ENCODE data around the gene PRR15L. TPM values are rescaled to one million over a fixed set of nuclear protein-coding genes. Genes with fewer than 3 reads are reported as not detected.
"Not testable (repeated sequence)": the region's sequence is repeated elsewhere in the genome, so short reads cannot be mapped to it uniquely, and the experiment has no call there.

PRR15L gene
- total RNA-seq, 1 experiment from 2014 or later, result not detected

GRCh38 chr17:47945080-47945479 is 12.6 kb downstream of the PRR15L start:
- Histone ChIP-seq H3K36me3 (no peaks in the 10 kb centered on the region), H3K4me1 (peaks cover 6% of the 10 kb centered on the region; the same call in 1 of the 2 replicates), H3K27ac (no peak overlapping the region), H3K27me3 (no peaks in the 10 kb centered on the region), H3K9me3 (replicated peaks) (no peaks in the 10 kb centered on the region), H3K4me3 (no peak overlapping the region)
- no peak for DNase-seq

GRCh38 chr17:47942568-47942967 is 15.1 kb downstream of the PRR15L start:
- H3K27ac ChIP-seq, result no peak overlapping the region
- H3K36me3 ChIP-seq, result no peaks in the 10 kb centered on the region
- no peak overlapping the region for H3K4me3 ChIP-seq
- H3K4me1 ChIP-seq, result peaks cover 6% of the 10 kb centered on the region; the same call in 1 of the 2 replicates
- DNase-seq, result no peak
- no peaks in the 10 kb centered on the region for H3K27me3 ChIP-seq
- H3K9me3 ChIP-seq (replicated peaks), result no peaks in the 10 kb centered on the region

- DNase-seq, result no peak
- no peaks in the 10 kb centered on the region for H3K9me3 ChIP-seq (replicated peaks)
- no peak overlapping the region for H3K27ac ChIP-seq
- peak overlapping the region; percentile 70 for H3K4me3 ChIP-seq
- no peaks in the 10 kb centered on the region for H3K36me3 ChIP-seq
- H3K27me3 ChIP-seq, result no peaks in the 10 kb centered on the region
- H3K4me1 ChIP-seq, result peaks cover 6% of the 10 kb centered on the region; the same call in 1 of the 2 replicates
Observed at GRCh38 chr17:47942096-47942510, 15.6 kb downstream of the PRR15L start.

DNA sequence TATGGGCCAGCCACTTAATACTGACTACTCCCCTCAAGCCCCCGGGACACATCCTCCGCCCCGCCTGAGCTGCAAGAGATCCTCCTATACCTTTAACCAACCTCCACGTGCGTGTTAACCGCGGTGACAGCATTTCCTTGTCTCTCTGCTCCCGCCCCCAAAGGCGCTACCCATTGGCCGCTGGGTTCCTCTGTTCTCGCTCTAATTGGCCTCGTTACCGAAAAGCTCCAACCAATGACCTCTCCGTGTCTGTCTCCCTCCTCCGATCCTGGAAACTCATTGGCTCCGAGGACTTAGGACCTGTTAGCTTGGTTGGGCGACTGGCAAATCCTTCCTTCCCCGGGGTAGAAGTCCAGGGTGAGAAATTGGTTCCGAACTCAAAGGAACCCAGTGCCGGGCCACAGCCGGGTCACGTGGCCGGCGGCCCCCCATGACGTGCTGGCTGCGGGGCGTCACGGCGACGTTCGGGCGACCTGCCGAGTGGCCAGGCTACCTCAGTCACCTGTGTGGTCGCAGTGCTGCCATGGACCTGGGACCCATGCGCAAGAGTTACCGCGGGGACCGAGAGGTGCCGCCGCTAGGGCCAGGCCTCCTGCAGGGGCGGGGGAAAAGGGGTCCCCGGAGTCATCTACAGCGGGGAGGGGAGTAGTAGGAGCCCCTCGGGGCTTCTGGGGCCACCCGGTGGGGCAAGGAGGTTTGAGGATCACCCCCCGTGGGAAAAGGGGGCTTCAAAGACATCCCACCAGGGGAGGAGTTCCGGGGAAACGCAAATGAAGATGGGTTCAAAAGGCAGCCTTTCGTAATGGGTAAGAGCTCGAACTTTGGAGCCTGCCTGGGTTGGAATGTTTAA is 16.2 kb downstream of the PRR15L start, which contains the start of gene PNPO:
Gene PNPO (plus strand): TSS at position 326 of the 850 bp plus-strand sequence. CDS start 105 bp downstream, at position 431.
- Histone ChIP-seq H3K9me3 (replicated peaks) (no peaks in the 10 kb centered on the region), H3K27ac (peak within 1 kb of the TSS; percentile 5; the same call in 1 of the 2 replicates), H3K36me3 (no peaks in the 10 kb centered on the region), H3K4me1 (peaks cover 6% of the 10 kb centered on the region; the same call in 1 of the 2 replicates), H3K27me3 (no peaks in the 10 kb centered on the region), H3K4me3 (peak within 1 kb of the TSS; percentile 70)
- DNase-seq, result peak; percentile 95 to 98

GRCh38 chr17:47937941-47938340 is 19.7 kb downstream of the PRR15L start:
- no peak overlapping the region for H3K4me3 ChIP-seq
- peaks cover 22% of the 10 kb centered on the region for H3K4me1 ChIP-seq
- no peaks in the 10 kb centered on the region for H3K9me3 ChIP-seq (replicated peaks)
- H3K27me3 ChIP-seq, result no peaks in the 10 kb centered on the region
- no peaks in the 10 kb centered on the region for H3K36me3 ChIP-seq
- no peak for DNase-seq
- no peak overlapping the region for H3K27ac ChIP-seq

- Histone ChIP-seq H3K27ac (no peak overlapping the region), H3K36me3 (no peaks in the 10 kb centered on the region), H3K9me3 (replicated peaks) (no peaks in the 10 kb centered on the region), H3K4me3 (no peak overlapping the region), H3K27me3 (no peaks in the 10 kb centered on the region), H3K4me1 (peaks cover 19% of the 10 kb centered on the region)
- DNase-seq, result peak; percentile 41 to 46
Observed at GRCh38 chr17:47935961-47936360, 21.7 kb downstream of the PRR15L start.

DNA sequence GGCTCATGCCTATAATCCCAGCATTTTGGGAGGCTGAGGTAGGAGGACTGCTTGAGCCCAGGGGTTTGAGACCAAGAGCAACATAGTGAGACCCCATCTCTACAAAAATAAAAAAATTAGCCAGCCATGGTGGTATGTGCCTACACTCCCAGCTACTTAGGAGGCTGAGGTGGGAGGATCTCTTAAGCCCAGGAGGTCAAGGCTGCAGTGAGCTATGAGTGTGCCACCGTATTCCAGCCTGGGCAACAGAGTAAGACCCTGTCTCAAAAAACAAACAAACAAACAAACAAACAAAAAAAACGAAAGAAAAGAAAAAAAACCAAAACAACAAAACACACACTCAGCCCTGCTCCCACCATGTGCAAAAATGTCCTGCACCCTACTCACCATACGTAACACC is 22.2 kb downstream of the PRR15L start:
- H3K27ac ChIP-seq; H3K9me3 ChIP-seq (replicated peaks); H3K36me3 ChIP-seq; H3K4me3 ChIP-seq; H3K27me3 ChIP-seq; DNase-seq: not testable (repeated sequence)
- peaks cover 16% of the 10 kb centered on the region for H3K4me1 ChIP-seq

GRCh38 chr17:47934856-47935255 is 22.8 kb downstream of the PRR15L start:
- DNase-seq, result peak; percentile 50 to 66
- Histone ChIP-seq H3K4me1 (peaks cover 16% of the 10 kb centered on the region), H3K27ac (no peak overlapping the region), H3K9me3 (replicated peaks) (no peaks in the 10 kb centered on the region), H3K4me3 (no peak overlapping the region), H3K36me3 (no peaks in the 10 kb centered on the region; the same call in 1 of the 2 replicates), H3K27me3 (no peaks in the 10 kb centered on the region)

DNA sequence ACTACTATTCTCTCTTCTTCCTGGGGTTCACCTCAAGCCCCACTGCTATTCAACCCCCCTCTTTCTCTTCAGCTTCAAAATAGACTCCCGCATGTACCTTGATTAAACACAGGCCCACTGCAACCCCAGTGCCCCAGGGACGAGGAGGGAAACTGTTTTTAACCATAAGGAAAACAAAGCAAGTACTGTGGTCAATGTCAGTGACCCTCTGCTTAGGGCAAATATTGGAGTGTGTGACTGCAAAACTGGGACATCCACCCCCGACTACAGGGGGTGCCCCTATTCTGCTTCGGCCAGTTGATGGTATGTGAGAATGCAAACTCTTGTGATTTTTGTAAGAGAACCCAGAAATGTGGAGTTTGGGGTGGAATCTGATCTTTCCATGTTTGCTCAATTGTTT is 25.8 kb downstream of the PRR15L start:
- Histone ChIP-seq H3K4me3 (no peak overlapping the region), H3K36me3 (peaks cover 4% of the 10 kb centered on the region; the same call in 1 of the 2 replicates), H3K27ac (no peak overlapping the region), H3K27me3 (no peaks in the 10 kb centered on the region), H3K4me1 (peaks cover 16% of the 10 kb centered on the region), H3K9me3 (replicated peaks) (no peaks in the 10 kb centered on the region)
- no peak for DNase-seq

DNA sequence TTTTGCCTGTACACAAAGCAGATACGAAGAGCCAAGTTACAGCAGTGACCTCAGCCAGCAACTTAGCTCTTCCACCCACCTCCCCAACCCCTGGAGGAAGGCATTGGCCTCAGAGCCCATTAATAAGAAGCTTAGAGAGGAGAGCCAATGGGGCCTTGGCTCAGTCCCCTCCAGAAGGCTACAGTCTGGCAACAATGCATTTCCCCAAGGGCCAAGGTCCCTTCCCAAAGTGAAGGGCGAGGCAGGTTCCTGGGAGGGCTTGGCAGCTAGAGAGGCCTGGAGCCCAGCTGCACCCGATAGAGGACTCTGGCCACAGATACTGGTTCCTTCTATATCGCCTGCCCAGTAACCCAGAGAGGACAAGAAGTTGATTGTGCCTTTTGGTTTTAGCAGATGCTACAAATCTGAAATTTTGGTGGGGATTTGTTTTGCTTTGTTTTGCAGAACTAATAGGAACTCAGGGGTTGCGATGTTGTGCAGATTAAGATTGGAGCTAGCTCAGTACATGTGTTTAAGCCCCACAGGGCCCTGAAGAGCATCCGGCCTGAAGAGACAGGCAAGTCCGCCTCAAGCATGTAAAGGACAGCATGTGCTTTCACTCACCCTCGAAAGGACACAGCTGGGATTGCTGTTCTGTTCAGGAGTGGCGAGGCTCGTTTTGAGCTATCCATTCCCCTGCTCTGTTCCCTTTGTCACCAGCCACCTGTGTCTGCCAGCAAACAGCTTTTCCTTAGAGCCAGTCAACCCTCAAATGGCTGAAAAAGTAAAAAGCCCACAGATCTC is 28.3 kb downstream of the PRR15L start:
- peaks cover 2% of the 10 kb centered on the region for H3K4me1 ChIP-seq
- no peaks in the 10 kb centered on the region for H3K27me3 ChIP-seq
- no peak overlapping the region for H3K27ac ChIP-seq
- H3K36me3 ChIP-seq, result peaks cover 10% of the 10 kb centered on the region
- no peaks in the 10 kb centered on the region for H3K9me3 ChIP-seq (replicated peaks)
- DNase-seq, result no peak
- H3K4me3 ChIP-seq, result no peak overlapping the region

DNA sequence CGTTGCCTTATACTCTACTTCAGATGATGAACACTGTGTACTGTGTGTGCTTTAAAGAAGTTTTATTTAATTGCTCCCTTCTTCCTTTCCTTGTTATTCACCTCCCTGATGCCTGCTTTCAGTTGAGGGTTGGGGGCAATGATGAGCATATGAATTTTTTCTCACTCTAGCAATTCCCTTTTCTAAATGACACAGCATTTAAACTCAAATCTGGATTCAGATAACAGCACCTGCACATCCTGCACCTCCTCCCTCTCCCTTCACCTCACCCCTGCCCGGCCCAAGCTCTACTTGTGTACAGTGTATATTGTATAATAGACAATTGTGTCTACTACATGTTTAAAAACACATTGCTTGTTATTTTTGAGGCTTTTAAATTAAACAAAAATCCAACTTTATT is 29.3 kb downstream of the PRR15L start:
- no peaks in the 10 kb centered on the region for H3K27me3 ChIP-seq
- no peaks in the 10 kb centered on the region for H3K4me1 ChIP-seq
- H3K36me3 ChIP-seq, result peaks cover 15% of the 10 kb centered on the region
- H3K9me3 ChIP-seq (replicated peaks), result no peaks in the 10 kb centered on the region
- no peak overlapping the region for H3K27ac ChIP-seq
- H3K4me3 ChIP-seq, result no peak overlapping the region
- DNase-seq, result no peak

DNA sequence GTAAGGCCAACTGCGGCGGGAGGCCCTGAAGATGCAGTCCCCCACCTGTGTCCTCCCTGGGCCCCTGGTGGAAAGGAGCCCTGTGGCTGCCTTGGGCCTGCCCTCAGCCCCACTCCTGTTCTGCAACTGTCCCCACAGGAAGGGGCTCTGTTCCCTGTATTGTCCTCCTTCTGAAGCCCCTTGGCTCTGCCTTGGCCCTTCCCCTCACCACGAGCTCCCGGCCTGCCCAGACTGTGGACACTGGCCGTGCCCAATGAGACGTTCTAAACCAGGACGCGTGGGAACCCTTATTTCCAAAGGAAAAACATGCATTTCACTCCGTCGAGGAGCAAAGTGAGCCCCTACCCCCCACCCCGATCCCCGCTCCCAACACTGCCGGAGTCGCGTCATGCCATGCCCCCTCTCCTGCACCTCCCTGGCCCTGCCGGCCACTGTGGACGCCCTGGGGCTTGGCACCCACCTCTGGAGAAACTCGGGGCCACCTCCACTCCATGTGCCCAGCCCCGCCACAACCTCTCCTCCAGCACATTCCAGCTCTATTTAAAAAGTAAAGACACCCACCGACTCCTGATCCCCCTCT is 29.8 kb downstream of the PRR15L start:
- no peak for DNase-seq
- peaks cover 19% of the 10 kb centered on the region for H3K36me3 ChIP-seq
- no peak overlapping the region for H3K27ac ChIP-seq
- H3K4me3 ChIP-seq, result no peak overlapping the region
- no peaks in the 10 kb centered on the region for H3K4me1 ChIP-seq
- no peaks in the 10 kb centered on the region for H3K9me3 ChIP-seq (replicated peaks)
- no peaks in the 10 kb centered on the region for H3K27me3 ChIP-seq

DNA sequence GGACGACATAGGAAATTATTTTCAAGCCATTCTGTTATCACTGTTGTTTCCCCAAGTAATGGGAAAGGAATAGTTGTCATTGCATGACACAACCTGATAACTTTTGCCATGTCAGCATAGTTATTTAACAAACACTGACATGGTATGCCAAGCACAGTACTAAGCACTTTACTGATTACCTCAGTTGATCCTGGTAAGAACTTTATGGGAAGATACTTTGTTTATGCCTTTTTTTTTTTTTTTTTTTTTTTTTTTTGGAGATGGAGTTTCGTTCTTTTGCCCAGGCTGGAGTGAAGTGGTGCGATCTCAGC is 32.0 kb downstream of the PRR15L start:
- H3K27ac ChIP-seq, result no peak overlapping the region
- H3K4me3 ChIP-seq, result no peak overlapping the region
- H3K27me3 ChIP-seq, result no peaks in the 10 kb centered on the region
- peaks cover 27% of the 10 kb centered on the region for H3K36me3 ChIP-seq
- DNase-seq, result no peak
- no peaks in the 10 kb centered on the region for H3K9me3 ChIP-seq (replicated peaks)
- H3K4me1 ChIP-seq, result no peaks in the 10 kb centered on the region

GRCh38 chr17:47924785-47925677 is 32.7 kb downstream of the PRR15L start:
- no peaks in the 10 kb centered on the region for H3K27me3 ChIP-seq
- no peak overlapping the region for H3K27ac ChIP-seq
- no peak for DNase-seq
- H3K4me1 ChIP-seq, result no peaks in the 10 kb centered on the region
- no peaks in the 10 kb centered on the region for H3K9me3 ChIP-seq (replicated peaks)
- peaks cover 27% of the 10 kb centered on the region for H3K36me3 ChIP-seq
- H3K4me3 ChIP-seq, result no peak overlapping the region

All from SJCRH30 (cell line).